OCI-LY7 (cell line): ENCODE data around the gene URM1.

ENCODE experiments used
- CTCF ChIP-seq: fragments of 200-600 bp; sonication (generic); conservative IDR thresholded peaks from 2 replicates; pipeline ENCODE4 v1.5.1; 2014; ENCODE audit warnings: mild to moderate bottlenecking, antibody characterized with exemption, low read length, moderate library complexity, mixed read lengths
- EZH2phosphoT487 ChIP-seq: fragments of 200-600 bp; sonication (generic); IDR thresholded peaks from 2 replicates; pipeline ENCODE4 v1.6.1; 2018; ENCODE audit warnings: low read depth, borderline replicate concordance, mild to moderate bottlenecking, mixed run types, antibody characterized with exemption, low read length, moderate library complexity, mixed read lengths

- TF ChIP-seq CTCF (no peak), EZH2phosphoT487 (no peak)
Observed at GRCh38 chr9:128393145-128393775, 22.1 kb downstream of the URM1 start.
